Stimulated activated naive CD4-positive, alpha-beta T cell treated with Interleukin-2 at 50 U/mL for 16 hours (primary cell): ENCODE measurements around the gene CDKAL1.
"Not testable (repeated sequence)": the region's sequence is repeated elsewhere in the genome, so short reads cannot be mapped to it uniquely, and the experiment has no call there.

Experiments
- DNase-seq: peaks from one replicate; lab custom pipeline; 2025; lab: John Stamatoyannopoulos, UW

Gene CDKAL1

GRCh38 chr6:20534295-20535262 is at the start of gene CDKAL1:
CDKAL1 (plus strand) TSS chr6:20534457; CDS start chr6:20546351, 11,894 bp downstream.
- DNase-seq: peak; percentile 88

GRCh38 chr6:20486641-20487040 is 47.6 kb upstream of the CDKAL1 start:
- DNase-seq: no peak

- DNase-seq: no peak
Measured at GRCh38 chr6:20487669-20488375, 46.4 kb upstream of the CDKAL1 start.

GRCh38 chr6:20490591-20490990 is 43.7 kb upstream of the CDKAL1 start:
- no peak for DNase-seq

- DNase-seq: no peak
Measured at GRCh38 chr6:20492099-20492498, 42.2 kb upstream of the CDKAL1 start.

GRCh38 chr6:20497216-20498040 is 36.8 kb upstream of the CDKAL1 start:
- DNase-seq: no peak

- DNase-seq: no peak
Measured at GRCh38 chr6:20498041-20498385, 36.2 kb upstream of the CDKAL1 start.

GRCh38 chr6:20509212-20509611 is 25.0 kb upstream of the CDKAL1 start:
- no peak for DNase-seq

- no peak for DNase-seq
Measured at GRCh38 chr6:20511852-20512251, 22.4 kb upstream of the CDKAL1 start.

- not testable (repeated sequence) for DNase-seq
Measured at GRCh38 chr6:20525208-20525607, 9.0 kb upstream of the CDKAL1 start.

GRCh38 chr6:20529086-20529448 is 5.2 kb upstream of the CDKAL1 start:
- not testable (repeated sequence) for DNase-seq

GRCh38 chr6:20532881-20533280 is 1.4 kb upstream of the CDKAL1 start:
- DNase-seq: no peak

- DNase-seq: no peak
Measured at GRCh38 chr6:20533746-20534294, 437 bp upstream of the CDKAL1 start.

- DNase-seq: no peak
Measured at GRCh38 chr6:20538131-20538662, 3.9 kb downstream of the CDKAL1 start.

GRCh38 chr6:20538907-20539306 is 4.7 kb downstream of the CDKAL1 start:
- no peak for DNase-seq

GRCh38 chr6:20539387-20539786 is 5.1 kb downstream of the CDKAL1 start:
- DNase-seq: no peak

GRCh38 chr6:20540683-20541082 is 6.4 kb downstream of the CDKAL1 start:
- no peak for DNase-seq

- DNase-seq: no peak
Measured at GRCh38 chr6:20541382-20541781, 7.1 kb downstream of the CDKAL1 start.

- no peak for DNase-seq
Measured at GRCh38 chr6:20542927-20543602, 8.8 kb downstream of the CDKAL1 start.

GRCh38 chr6:20548264-20548663 is 14.0 kb downstream of the CDKAL1 start:
- DNase-seq: no peak

GRCh38 chr6:20549398-20549797 is 15.1 kb downstream of the CDKAL1 start:
- DNase-seq: not testable (repeated sequence)
